NCI-H345 (cell line): ENCODE measurements around the gene SLC13A4.
"Not testable (repeated sequence)": the region's sequence is repeated elsewhere in the genome, so short reads cannot be mapped to it uniquely, and the experiment has no call there.

Experiments
- DNase-seq: peaks from one replicate; lab custom pipeline; 2025; lab: John Stamatoyannopoulos, UW

Gene SLC13A4

GRCh38 chr7:135718219-135718618 is 9.8 kb downstream of the SLC13A4 start:
- no peak for DNase-seq

GRCh38 chr7:135717693-135718092 is 10.3 kb downstream of the SLC13A4 start:
- DNase-seq, result no peak

GRCh38 chr7:135716677-135717238 is 11.2 kb downstream of the SLC13A4 start:
- DNase-seq, result peak; percentile 89

- DNase-seq, result no peak
Measured at GRCh38 chr7:135715673-135716072, 12.3 kb downstream of the SLC13A4 start.

GRCh38 chr7:135715055-135715522 is 12.9 kb downstream of the SLC13A4 start:
- DNase-seq, result no peak

GRCh38 chr7:135714534-135715009 is 13.4 kb downstream of the SLC13A4 start:
- no peak for DNase-seq

- no peak for DNase-seq
Measured at GRCh38 chr7:135713836-135714470, 14.0 kb downstream of the SLC13A4 start.

- DNase-seq, result no peak
Measured at GRCh38 chr7:135712796-135713195, 15.2 kb downstream of the SLC13A4 start.

- peak; percentile 48 for DNase-seq
Measured at GRCh38 chr7:135712182-135712782, 15.7 kb downstream of the SLC13A4 start.

- no peak for DNase-seq
Measured at GRCh38 chr7:135711139-135711469, 16.9 kb downstream of the SLC13A4 start.

- DNase-seq, result no peak
Measured at GRCh38 chr7:135710417-135711138, 17.4 kb downstream of the SLC13A4 start.

GRCh38 chr7:135709508-135709907 is 18.5 kb downstream of the SLC13A4 start:
- DNase-seq, result no peak

GRCh38 chr7:135708041-135708440 is 19.9 kb downstream of the SLC13A4 start:
- DNase-seq, result no peak

GRCh38 chr7:135707570-135707966 is 20.4 kb downstream of the SLC13A4 start:
- DNase-seq, result no peak

GRCh38 chr7:135706858-135707569 is 21.0 kb downstream of the SLC13A4 start:
- DNase-seq, result no peak

GRCh38 chr7:135706038-135706742 is 21.8 kb downstream of the SLC13A4 start:
- DNase-seq, result no peak

GRCh38 chr7:135704698-135705097 is 23.3 kb downstream of the SLC13A4 start:
- no peak for DNase-seq

GRCh38 chr7:135704074-135704473 is 23.9 kb downstream of the SLC13A4 start:
- no peak for DNase-seq

- no peak for DNase-seq
Measured at GRCh38 chr7:135697276-135698049, 30.5 kb downstream of the SLC13A4 start.

GRCh38 chr7:135693558-135693957 is 34.4 kb downstream of the SLC13A4 start:
- DNase-seq, result no peak

GRCh38 chr7:135692606-135693005 is 35.4 kb downstream of the SLC13A4 start:
- not testable (repeated sequence) for DNase-seq
